Right atrium auricular region (tissue), 2 donors: ENCODE data around the gene MRPL16. TPM values are rescaled to one million over a fixed set of nuclear protein-coding genes. Genes with fewer than 3 reads are reported as not detected.

Source experiments
- DNase-seq: peaks from one replicate; pipeline ENCODE4 v3.0.0-alpha.2; 2019; ENCODE audit warnings: low spot score
- H3K27ac ChIP-seq, 2 donors: fragments of 200-600 bp; sonication (generic); 1 replicate in 1 of 2; 2 replicates in 1 of 2; pipeline ENCODE4 v1.5.1; 2016 to 2019
- H3K27me3 ChIP-seq, 2 donors: fragments of 200-600 bp; sonication (generic); one replicate each; pipeline versions ENCODE4 v1.5.1 to v1.6.0; 2017 to 2019
- H3K36me3 ChIP-seq: fragments of 200-600 bp; sonication (generic); one replicate; pipeline ENCODE4 v1.5.1; 2016
- H3K4me1 ChIP-seq, 2 donors: fragments of 200-600 bp; sonication (generic); one replicate each; pipeline versions ENCODE4 v1.5.1 to v1.6.0; 2017 to 2019
- H3K4me3 ChIP-seq, 2 donors: fragments of 200-600 bp; sonication (generic); 1 replicate in 1 of 2; 2 replicates in 1 of 2; pipeline ENCODE4 v1.5.1; 2017 to 2019; ENCODE audit warnings: mild to moderate bottlenecking in 1 of 2, moderate library complexity in 1 of 2
- H3K9me3 ChIP-seq, 2 donors: fragments of 200-600 bp; sonication (generic); one replicate each; pipeline ENCODE4 v1.5.1; 2019
- CTCF ChIP-seq, 2 donors: fragments of 200-600 bp; sonication (generic); IDR thresholded peaks; one replicate each; pipeline ENCODE4 v1.5.1; 2019; ENCODE audit warnings: antibody characterized with exemption in 2 of 2
- total RNA-seq, 2 donors: library from RNA; depleted of rRNA; stranded (reverse); fragments of >200 nt; gene quantifications; one replicate each; pipeline ENCODE4 v1.1.0, GENCODE V29; 2016

The MRPL16 gene
- total RNA-seq, 2 donors from 2014 or later, result 41.9 to 78.5 TPM

- H3K27me3 ChIP-seq, result no peaks in the 10 kb centered on the region
- peaks cover 8% of the 10 kb centered on the region for H3K36me3 ChIP-seq
- DNase-seq, result no peak
- H3K4me1 ChIP-seq, result peaks cover 0 to 49% of the 10 kb centered on the region in 2 donors
- no peak overlapping the region for H3K27ac ChIP-seq
- TF ChIP-seq CTCF (IDR thresholded peaks at IDR 0.05), result no peak
- no peak overlapping the region for H3K4me3 ChIP-seq
- H3K9me3 ChIP-seq, result no peaks in the 10 kb centered on the region
These were observed 40.8 kb downstream of the MRPL16 start for GRCh38 chr11:59769828-59770227.

GRCh38 chr11:59769111-59769510 lies 41.5 kb downstream of the MRPL16 start:
- no peak for TF ChIP-seq CTCF (IDR thresholded peaks at IDR 0.05)
- Histone ChIP-seq H3K36me3 (peaks cover 4% of the 10 kb centered on the region), H3K9me3 (no peaks in the 10 kb centered on the region), H3K27me3 (no peaks in the 10 kb centered on the region), H3K4me1 (peaks cover 0 to 49% of the 10 kb centered on the region in 2 donors), H3K4me3 (no peak overlapping the region), H3K27ac (no peak overlapping the region)
- no peak for DNase-seq

GRCh38 chr11:59767225-59767611 lies 43.4 kb downstream of the MRPL16 start:
- TF ChIP-seq CTCF (IDR thresholded peaks at IDR 0.05), result no peak
- no peak for DNase-seq
- Histone ChIP-seq H3K36me3 (no peaks in the 10 kb centered on the region), H3K27me3 (no peaks in the 10 kb centered on the region), H3K4me3 (no peak overlapping the region), H3K4me1 (peaks cover 2 to 57% of the 10 kb centered on the region in 2 donors), H3K27ac (no peak overlapping the region), H3K9me3 (no peaks in the 10 kb centered on the region)

- Histone ChIP-seq H3K36me3 (no peaks in the 10 kb centered on the region), H3K4me1 (peaks cover 2 to 57% of the 10 kb centered on the region in 2 donors), H3K27me3 (no peaks in the 10 kb centered on the region), H3K4me3 (no peak overlapping the region), H3K9me3 (no peaks in the 10 kb centered on the region), H3K27ac (no peak overlapping the region)
- DNase-seq, result no peak
- no peak for TF ChIP-seq CTCF (IDR thresholded peaks at IDR 0.05)
These were observed 43.9 kb downstream of the MRPL16 start for GRCh38 chr11:59766542-59767224.

- H3K27ac ChIP-seq, result no peak overlapping the region
- no peak for DNase-seq
- H3K36me3 ChIP-seq, result no peaks in the 10 kb centered on the region
- no peak for TF ChIP-seq CTCF (IDR thresholded peaks at IDR 0.05)
- peaks cover 2 to 62% of the 10 kb centered on the region in 2 donors for H3K4me1 ChIP-seq
- no peaks in the 10 kb centered on the region for H3K27me3 ChIP-seq
- no peaks in the 10 kb centered on the region for H3K9me3 ChIP-seq
- no peak overlapping the region for H3K4me3 ChIP-seq
These were observed 45.4 kb downstream of the MRPL16 start for GRCh38 chr11:59765068-59765735.
